HCT116 (cell line): ENCODE measurements around the gene IL1RAPL2. TPM values are rescaled to one million over a fixed set of nuclear protein-coding genes. Genes with fewer than 3 reads are reported as not detected.

ENCODE experiments used
- ATAC-seq: fragments of 200-7000 bp; cut with Tn5 transposase; 2 replicates; pipeline ENCODE4 v1.9.1; 2020; ENCODE audit warnings: mild to moderate bottlenecking, moderate library complexity
- BruUV-seq: library from RNA; stranded (reverse); fragments of 400-500 nt; replicated peaks from 2 replicates; lab custom pipeline; 2021; lab: Mats Ljungman, UMichigan
- CTCF ChIA-PET: fragments of 300-600 bp; sonication (Branson Sonifier 250); formaldehyde crosslinking; loops from one replicate; lab custom pipeline; 2021; ENCODE audit warnings: antibody characterized with exemption; lab: Charles Lee
- POLR2A ChIA-PET: fragments of 300-600, 350-600 bp; sonication (Branson Sonifier 250); formaldehyde crosslinking; loops from one replicate; lab custom pipeline; 2021; ENCODE audit warnings: antibody characterized with exemption; lab: Charles Lee
- RAD21 ChIA-PET, 2 experiments: fragments of 300-600 bp; sonication (Branson Sonifier 250); formaldehyde crosslinking; loops; one replicate each; lab custom pipeline; 2023; ENCODE audit warnings: low total read pairs in 2 of 2; ENCODE audit not compliant: uncharacterized antibody in 2 of 2, unreplicated experiment in 2 of 2, low non-redundant PET in 1 of 2; lab: Charles Lee
- DNase-seq: peaks from one replicate; pipeline ENCODE4 v3.0.0-alpha.2; 2010; ENCODE audit warnings: low read depth, low spot score
- H2AFZ ChIP-seq: fragments of 200-600 bp; shearing (Covaris generic), sonication (generic); 2 replicates; pipeline ENCODE4 v1.6.1; 2017; ENCODE audit warnings: low read depth, mixed run types, mixed read lengths, antibody characterized with exemption, low read length; ENCODE audit not compliant: poor library complexity, severe bottlenecking
- H3K27ac ChIP-seq: 2 replicates; pipeline ENCODE4 v1.5.1; 2012; ENCODE audit warnings: low read depth, low read length
- H3K27me3 ChIP-seq: fragments of 200-600 bp; sonication (generic); 2 replicates; pipeline ENCODE4 v1.6.1; 2016; ENCODE audit warnings: mixed run types, low read length, mixed read lengths; ENCODE audit not compliant: insufficient read depth
- H3K36me3 ChIP-seq, 2 experiments: fragments of 200-500 bp in 1 of 2; fragments of 200-600 bp in 1 of 2; sonication (Bioruptor generic) in 1 of 2; sonication (generic) in 1 of 2; 2 replicates each; pipeline versions ENCODE4 v1.5.1 to v1.6.1; 2014 to 2016; ENCODE audit warnings: low read length in 2 of 2, inconsistent platforms in 1 of 2, mixed read lengths in 1 of 2, mixed run types in 1 of 2; ENCODE audit not compliant: insufficient read depth in 2 of 2, control insufficient read depth in 1 of 2
- H3K4me1 ChIP-seq, 2 experiments: fragments of 200-600 bp in 1 of 2; sonication (generic) in 1 of 2; 2 replicates each; pipeline versions ENCODE4 v1.5.1 to v1.6.1; 2012 to 2017; ENCODE audit warnings: low read length in 2 of 2, inconsistent platforms in 1 of 2, mild to moderate bottlenecking in 1 of 2, mixed read lengths in 1 of 2, mixed run types in 1 of 2, moderate library complexity in 1 of 2; ENCODE audit not compliant: insufficient read depth in 2 of 2, control insufficient read depth in 1 of 2
- H3K4me2 ChIP-seq: fragments of 200-600 bp; sonication (generic); 2 replicates; pipeline ENCODE4 v1.6.1; 2017; ENCODE audit warnings: mixed run types, low read length, mixed read lengths
- H3K4me3 ChIP-seq, 2 experiments: fragments of 200-600 bp in 1 of 2; sonication (generic) in 1 of 2; replicated peaks in 1 of 2; 2 replicates each; pipeline ENCODE4 v1.5.1; 2011 to 2016; ENCODE audit warnings: low read length in 2 of 2, control low read depth in 1 of 2, low read depth in 1 of 2, mild to moderate bottlenecking in 1 of 2, mixed read lengths in 1 of 2, mixed run types in 1 of 2
- H3K79me2 ChIP-seq: fragments of 200-600 bp; sonication (generic); 2 replicates; pipeline ENCODE4 v1.6.1; 2017; ENCODE audit warnings: mild to moderate bottlenecking, mixed run types, low read length, moderate library complexity, mixed read lengths; ENCODE audit not compliant: insufficient read depth
- H3K9ac ChIP-seq: fragments of 200-600 bp; sonication (generic); 2 replicates; pipeline ENCODE4 v1.6.1; 2016; ENCODE audit warnings: low read length, mixed read lengths
- H3K9me2 ChIP-seq: fragments of 200-600 bp; sonication (generic), shearing (Covaris generic); 2 replicates; pipeline ENCODE4 v1.6.1; 2017; ENCODE audit warnings: mixed run types, mild to moderate bottlenecking, moderate library complexity; ENCODE audit not compliant: insufficient read depth
- H3K9me3 ChIP-seq, 2 experiments: fragments of 200-500 bp in 1 of 2; fragments of 200-600 bp in 1 of 2; sonication (Bioruptor generic) in 1 of 2; sonication (generic) in 1 of 2; 2 replicates each; pipeline ENCODE4 v1.6.1; 2014 to 2017; ENCODE audit warnings: low read length in 2 of 2, mixed read lengths in 2 of 2, inconsistent platforms in 1 of 2, low read depth in 1 of 2, mild to moderate bottlenecking in 1 of 2, mixed run types in 1 of 2, moderate library complexity in 1 of 2; ENCODE audit not compliant: control insufficient read depth in 1 of 2, insufficient read depth in 1 of 2
- H4K20me1 ChIP-seq: fragments of 200-600 bp; sonication (generic), shearing (Covaris generic); 2 replicates; pipeline ENCODE4 v1.6.1; 2017; ENCODE audit warnings: mixed run types, mild to moderate bottlenecking, moderate library complexity; ENCODE audit not compliant: insufficient read depth
- CBX3 ChIP-seq: IDR thresholded peaks from 2 replicates; pipeline ENCODE4 v1.6.1; 2012; ENCODE audit warnings: low read depth
- CEBPB ChIP-seq: IDR thresholded peaks from 2 replicates; pipeline ENCODE4 v1.6.1; 2012; ENCODE audit warnings: low read depth
- ELF1 ChIP-seq: IDR thresholded peaks from 2 replicates; pipeline ENCODE4 v1.6.1; 2012; ENCODE audit warnings: low read depth, borderline replicate concordance
- EZH2 ChIP-seq: fragments of 200-600 bp; sonication (generic); IDR thresholded peaks from 2 replicates; pipeline ENCODE4 v1.6.1; 2017; ENCODE audit warnings: antibody characterized with exemption, mixed run types
- FOSL1 ChIP-seq: IDR thresholded peaks from 2 replicates; pipeline ENCODE4 v1.6.1; 2012; ENCODE audit warnings: low read depth
- JUND ChIP-seq: IDR thresholded peaks from 2 replicates; pipeline ENCODE4 v1.6.1; 2012
- MAX ChIP-seq: IDR thresholded peaks from 2 replicates; pipeline ENCODE4 v1.6.1; 2012
- POLR2A ChIP-seq: IDR thresholded peaks from 2 replicates; pipeline ENCODE4 v1.7.0; 2011; ENCODE audit warnings: borderline replicate concordance; ENCODE audit not compliant: insufficient read depth, insufficient read length; ENCODE audit errors: extremely low read depth
- RAD21 ChIP-seq: IDR thresholded peaks from 2 replicates; pipeline ENCODE4 v1.6.1; 2012; ENCODE audit warnings: low read depth, mild to moderate bottlenecking
- SIN3A ChIP-seq: IDR thresholded peaks from 2 replicates; pipeline ENCODE4 v1.6.1; 2012; ENCODE audit warnings: low read depth
- SP1 ChIP-seq: IDR thresholded peaks from 2 replicates; pipeline ENCODE4 v1.6.1; 2012; ENCODE audit warnings: low read depth
- SRF ChIP-seq: IDR thresholded peaks from 2 replicates; pipeline ENCODE4 v1.6.1; 2012; ENCODE audit warnings: low read depth
- TCF7L2 ChIP-seq: IDR thresholded peaks from 2 replicates; pipeline ENCODE4 v1.7.0; 2011; ENCODE audit warnings: borderline replicate concordance, inconsistent platforms; ENCODE audit not compliant: insufficient read depth, insufficient read length; ENCODE audit errors: extremely low read depth
- YY1 ChIP-seq: IDR thresholded peaks from 2 replicates; pipeline ENCODE4 v1.6.1; 2011; ENCODE audit warnings: low read length, low read depth, moderate library complexity, mild to moderate bottlenecking; ENCODE audit not compliant: insufficient replicate concordance; ENCODE audit errors: extremely low read depth
- ZBTB33 ChIP-seq: IDR thresholded peaks from 2 replicates; pipeline ENCODE4 v1.6.1; 2011; ENCODE audit warnings: mild to moderate bottlenecking, low read length, moderate library complexity; ENCODE audit not compliant: insufficient replicate concordance; ENCODE audit errors: extremely low read depth
- ZFX ChIP-seq: fragments of 450-650 bp; IDR thresholded peaks from 2 replicates; pipeline ENCODE4 v1.6.1; 2017
- ZNF274 ChIP-seq: fragments of 200-500 bp; sonication (Bioruptor generic); IDR thresholded peaks from 2 replicates; pipeline ENCODE4 v1.6.1; 2014; ENCODE audit warnings: mild to moderate bottlenecking, low read depth, low read length, inconsistent platforms
- intact Hi-C: fragments of 100-400 bp; cut with micrococcal nuclease; formaldehyde crosslinking; loops from 2 replicates; pipeline ENCODE4 v1.10.0; 2022
- total RNA-seq: library from RNA; stranded (reverse); gene quantifications from one replicate; pipeline ENCODE4 v1.2.1, GENCODE V29; 2021; ENCODE audit not compliant: unreplicated experiment
- TF ChIP-seq, protein P1 (sequence below): IDR thresholded peaks from 2 replicates; pipeline ENCODE4 v1.6.1; 2012; ENCODE audit warnings: low read depth
- TF ChIP-seq, protein P2 (sequence below), 3 experiments: fragments of 200-600 bp in 1 of 3; sonication (generic) in 1 of 3; IDR thresholded peaks in 2 of 3; conservative IDR thresholded peaks in 1 of 3; 2 replicates each; pipeline ENCODE4 v1.5.1; 2012 to 2017; ENCODE audit warnings: low read depth in 2 of 3, low read length in 2 of 3, antibody characterized with exemption in 1 of 3, borderline replicate concordance in 1 of 3, control low read depth in 1 of 3, mild to moderate bottlenecking in 1 of 3, mixed read lengths in 1 of 3, mixed run types in 1 of 3, moderate library complexity in 1 of 3; ENCODE audit not compliant: insufficient read depth in 1 of 3

The IL1RAPL2 gene
- total RNA-seq, 1 experiment from 2014 or later, result not detected

GRCh38 chrX:105315248-105315647, 749.2 kb downstream of the IL1RAPL2 start:
- no peaks in the 10 kb centered on the region for H3K9me2 ChIP-seq
- RAD21 ChIA-PET, result no interaction called here
- no peaks in the 10 kb centered on the region for H4K20me1 ChIP-seq
- no peaks in the 10 kb centered on the region for H3K79me2 ChIP-seq
- POLR2A ChIA-PET, result no interaction called here
- H2AFZ ChIP-seq, result no peak overlapping the region
- TF ChIP-seq FOSL1 (no peak), YY1 (no peak), SP1 (no peak), EZH2 (no peak), SRF (no peak), ZBTB33 (no peak), CBX3 (no peak), SIN3A (no peak), ELF1 (no peak), TCF7L2 (no peak), RAD21 (no peak), ZNF274 (no peak), POLR2A (no peak), MAX (no peak), JUND (no peak), ZFX (no peak), CEBPB (no peak)
- TF ChIP-seq, protein P1, sequence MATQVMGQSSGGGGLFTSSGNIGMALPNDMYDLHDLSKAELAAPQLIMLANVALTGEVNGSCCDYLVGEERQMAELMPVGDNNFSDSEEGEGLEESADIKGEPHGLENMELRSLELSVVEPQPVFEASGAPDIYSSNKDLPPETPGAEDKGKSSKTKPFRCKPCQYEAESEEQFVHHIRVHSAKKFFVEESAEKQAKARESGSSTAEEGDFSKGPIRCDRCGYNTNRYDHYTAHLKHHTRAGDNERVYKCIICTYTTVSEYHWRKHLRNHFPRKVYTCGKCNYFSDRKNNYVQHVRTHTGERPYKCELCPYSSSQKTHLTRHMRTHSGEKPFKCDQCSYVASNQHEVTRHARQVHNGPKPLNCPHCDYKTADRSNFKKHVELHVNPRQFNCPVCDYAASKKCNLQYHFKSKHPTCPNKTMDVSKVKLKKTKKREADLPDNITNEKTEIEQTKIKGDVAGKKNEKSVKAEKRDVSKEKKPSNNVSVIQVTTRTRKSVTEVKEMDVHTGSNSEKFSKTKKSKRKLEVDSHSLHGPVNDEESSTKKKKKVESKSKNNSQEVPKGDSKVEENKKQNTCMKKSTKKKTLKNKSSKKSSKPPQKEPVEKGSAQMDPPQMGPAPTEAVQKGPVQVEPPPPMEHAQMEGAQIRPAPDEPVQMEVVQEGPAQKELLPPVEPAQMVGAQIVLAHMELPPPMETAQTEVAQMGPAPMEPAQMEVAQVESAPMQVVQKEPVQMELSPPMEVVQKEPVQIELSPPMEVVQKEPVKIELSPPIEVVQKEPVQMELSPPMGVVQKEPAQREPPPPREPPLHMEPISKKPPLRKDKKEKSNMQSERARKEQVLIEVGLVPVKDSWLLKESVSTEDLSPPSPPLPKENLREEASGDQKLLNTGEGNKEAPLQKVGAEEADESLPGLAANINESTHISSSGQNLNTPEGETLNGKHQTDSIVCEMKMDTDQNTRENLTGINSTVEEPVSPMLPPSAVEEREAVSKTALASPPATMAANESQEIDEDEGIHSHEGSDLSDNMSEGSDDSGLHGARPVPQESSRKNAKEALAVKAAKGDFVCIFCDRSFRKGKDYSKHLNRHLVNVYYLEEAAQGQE, result no peak
- TF ChIP-seq, protein P2, sequence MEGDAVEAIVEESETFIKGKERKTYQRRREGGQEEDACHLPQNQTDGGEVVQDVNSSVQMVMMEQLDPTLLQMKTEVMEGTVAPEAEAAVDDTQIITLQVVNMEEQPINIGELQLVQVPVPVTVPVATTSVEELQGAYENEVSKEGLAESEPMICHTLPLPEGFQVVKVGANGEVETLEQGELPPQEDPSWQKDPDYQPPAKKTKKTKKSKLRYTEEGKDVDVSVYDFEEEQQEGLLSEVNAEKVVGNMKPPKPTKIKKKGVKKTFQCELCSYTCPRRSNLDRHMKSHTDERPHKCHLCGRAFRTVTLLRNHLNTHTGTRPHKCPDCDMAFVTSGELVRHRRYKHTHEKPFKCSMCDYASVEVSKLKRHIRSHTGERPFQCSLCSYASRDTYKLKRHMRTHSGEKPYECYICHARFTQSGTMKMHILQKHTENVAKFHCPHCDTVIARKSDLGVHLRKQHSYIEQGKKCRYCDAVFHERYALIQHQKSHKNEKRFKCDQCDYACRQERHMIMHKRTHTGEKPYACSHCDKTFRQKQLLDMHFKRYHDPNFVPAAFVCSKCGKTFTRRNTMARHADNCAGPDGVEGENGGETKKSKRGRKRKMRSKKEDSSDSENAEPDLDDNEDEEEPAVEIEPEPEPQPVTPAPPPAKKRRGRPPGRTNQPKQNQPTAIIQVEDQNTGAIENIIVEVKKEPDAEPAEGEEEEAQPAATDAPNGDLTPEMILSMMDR (IDR thresholded peaks at IDR 0.05 in 2 of 3, conservative IDR thresholded peaks at IDR 0.05 in 1 of 3; ENCODE audit: borderline replicate concordance in 1 of 3, insufficient read depth in 1 of 3, low read depth in 2 of 3, low read length in 2 of 3), result no peak
- TF ChIP-seq, all 23 proteins: peak for 0
- intact Hi-C loops, result no loop called here
- Histone ChIP-seq H3K4me3 (no peak overlapping the region), H3K9ac (no peak overlapping the region), H3K27me3 (no peaks in the 10 kb centered on the region), H3K4me1 (no peaks in the 10 kb centered on the region), H3K27ac (no peak overlapping the region), H3K9me3 (no peaks in the 10 kb centered on the region), H3K4me2 (no peak overlapping the region), H3K36me3 (no peaks in the 10 kb centered on the region)
- DNase-seq (no peak), ATAC-seq (no peak)
- BruUV-seq, result no TSS peak
- CTCF ChIA-PET, result no interaction called here
